Measurements from ENCODE around the gene DPP6. TPM values are rescaled to one million over a fixed set of nuclear protein-coding genes. Genes with fewer than 3 reads are reported as not detected.
"Not testable (repeated sequence)": the region's sequence is repeated elsewhere in the genome, so short reads cannot be mapped to it uniquely, and the experiment has no call there.

The DPP6 gene
- total RNA-seq, 1 donor from 2014 or later = not detected

- H3K27ac Mint-ChIP-seq (ENCODE audit: unreplicated experiment) = no peak overlapping the region
- H3K9me3 Mint-ChIP-seq (ENCODE audit: unreplicated experiment) = peaks cover 2% of the 10 kb centered on the region
- peaks cover 24% of the 10 kb centered on the region for H3K36me3 Mint-ChIP-seq (ENCODE audit: unreplicated experiment)
- H3K4me1 Mint-ChIP-seq (ENCODE audit: low read depth, unreplicated experiment) = no peaks in the 10 kb centered on the region
- no peak for DNase-seq
- H3K4me3 Mint-ChIP-seq (ENCODE audit: unreplicated experiment) = no peak overlapping the region
- H3K27me3 Mint-ChIP-seq (ENCODE audit: unreplicated experiment) = peaks cover 2% of the 10 kb centered on the region
- TF ChIP-seq CTCF (IDR thresholded peaks at IDR 0.05; ENCODE audit: partially characterized antibody, unreplicated experiment) = no peak
These were observed 879.7 kb downstream of the DPP6 start for GRCh38 chr7:154931906-154932305.

- not testable (repeated sequence) for H3K27me3 Mint-ChIP-seq (ENCODE audit: unreplicated experiment); H3K4me3 Mint-ChIP-seq (ENCODE audit: unreplicated experiment); H3K27ac Mint-ChIP-seq (ENCODE audit: unreplicated experiment); H3K4me1 Mint-ChIP-seq (ENCODE audit: low read depth, unreplicated experiment); DNase-seq; H3K9me3 Mint-ChIP-seq (ENCODE audit: unreplicated experiment)
- H3K36me3 Mint-ChIP-seq (ENCODE audit: unreplicated experiment) = peaks cover 24% of the 10 kb centered on the region
These were observed 882.3 kb downstream of the DPP6 start for GRCh38 chr7:154934353-154934952.

- Mint-ChIP-seq H3K4me1 (ENCODE audit: low read depth, unreplicated experiment) (no peaks in the 10 kb centered on the region), H3K9me3 (ENCODE audit: unreplicated experiment) (peaks cover 7% of the 10 kb centered on the region), H3K27ac (ENCODE audit: unreplicated experiment) (no peak overlapping the region), H3K36me3 (ENCODE audit: unreplicated experiment) (peaks cover 39% of the 10 kb centered on the region), H3K27me3 (ENCODE audit: unreplicated experiment) (peaks cover 2% of the 10 kb centered on the region), H3K4me3 (ENCODE audit: unreplicated experiment) (no peak overlapping the region)
- TF ChIP-seq CTCF (IDR thresholded peaks at IDR 0.05; ENCODE audit: partially characterized antibody, unreplicated experiment) = no peak
- no peak for DNase-seq
These were observed 885.6 kb downstream of the DPP6 start for GRCh38 chr7:154937837-154938236.

- Mint-ChIP-seq H3K4me3 (ENCODE audit: unreplicated experiment) (no peak overlapping the region), H3K36me3 (ENCODE audit: unreplicated experiment) (peaks cover 15% of the 10 kb centered on the region), H3K27ac (ENCODE audit: unreplicated experiment) (no peak overlapping the region), H3K4me1 (ENCODE audit: low read depth, unreplicated experiment) (no peaks in the 10 kb centered on the region), H3K27me3 (ENCODE audit: unreplicated experiment) (no peaks in the 10 kb centered on the region), H3K9me3 (ENCODE audit: unreplicated experiment) (peaks cover 5% of the 10 kb centered on the region)
- DNase-seq = no peak
- TF ChIP-seq CTCF (IDR thresholded peaks at IDR 0.05; ENCODE audit: partially characterized antibody, unreplicated experiment) = no peak
These were observed 890.5 kb downstream of the DPP6 start for GRCh38 chr7:154942691-154943090.

All from glutamatergic neuron (in vitro differentiated cells).